Body of pancreas (tissue), 4 donors: ENCODE data around the gene MICAL2. TPM values are rescaled to one million over a fixed set of nuclear protein-coding genes. Genes with fewer than 3 reads are reported as not detected.
A peak's percentile ranks its signal among the peaks of the same experiment; 100 is the strongest.

Experiments used
- ATAC-seq: fragments of 150-250 bp; one replicate; pipeline ENCODE4 v1.9.1; 2016
- DNase-seq, 4 donors: peaks; one replicate each; pipeline ENCODE4 v3.0.0-alpha.2; 2019
- H3K27ac ChIP-seq, 4 donors: fragments of 200-600 bp; sonication (generic); 1 replicate in 3 of 4; 2 replicates in 1 of 4; pipeline versions ENCODE4 v1.5.1 to v1.6.1; 2016 to 2019; ENCODE audit warnings: mild to moderate bottlenecking in 1 of 4, mixed read lengths in 1 of 4, moderate library complexity in 1 of 4
- H3K27me3 ChIP-seq, 2 donors: fragments of 200-600 bp; sonication (generic); one replicate each; pipeline ENCODE4 v1.6.0; 2016; ENCODE audit warnings: mild to moderate bottlenecking in 1 of 2
- H3K36me3 ChIP-seq, 2 donors: fragments of 200-600 bp; sonication (generic); replicated peaks in 1 of 2; 2 replicates each; pipeline ENCODE4 v1.5.1; 2016; ENCODE audit warnings: low read depth in 2 of 2; ENCODE audit not compliant: insufficient read depth in 1 of 2
- H3K4me1 ChIP-seq: fragments of 200-600 bp; sonication (generic); one replicate; pipeline ENCODE4 v1.6.0; 2016
- H3K4me3 ChIP-seq, 2 donors: fragments of 200-600 bp; sonication (generic); 1 replicate in 1 of 2; 2 replicates in 1 of 2; pipeline ENCODE4 v1.5.1; 2016 to 2019
- H3K9me3 ChIP-seq, 3 donors: fragments of 200-600 bp; sonication (generic); 1 replicate in 2 of 3; 2 replicates in 1 of 3; pipeline ENCODE4 v1.5.1; 2016
- POLR2A ChIP-seq, 3 donors: fragments of 450-650 bp; IDR thresholded peaks; one replicate each; pipeline ENCODE4 v1.6.1; 2016; ENCODE audit warnings: antibody characterized with exemption in 3 of 3, mild to moderate bottlenecking in 2 of 3
- whole genome bisulfite sequencing, 2 donors: methylation state at CpG; one replicate each; pipeline ENCODE4 v1.1.5; 2017; 5-methylcytosine and 5-hydroxymethylcytosine counted together
- intact Hi-C: fragments of 100-400 bp; cut with DNase I; formaldehyde crosslinking; loops from one replicate; pipeline ENCODE4 v1.15.1; 2023
- total RNA-seq, 2 donors: library from RNA; depleted of rRNA; stranded (reverse); fragments of >200 nt; gene quantifications; one replicate each; pipeline ENCODE4 v1.1.0, GENCODE V29; 2016
- TF ChIP-seq, protein P1 (sequence below), 7 experiments: fragments of 450-650 bp in 4 of 7; fragments of 200-600 bp in 3 of 7; sonication (generic) in 3 of 7; IDR thresholded peaks; one replicate each; pipeline ENCODE4 v1.5.1; 2016 to 2019; ENCODE audit warnings: antibody characterized with exemption in 7 of 7

The MICAL2 gene
- total RNA-seq, 2 donors from 2014 or later, result 16.6 to 24.4 TPM

GRCh38 chr11:12274056-12274455 lies 163.7 kb downstream of the MICAL2 start:
- ATAC-seq (peak; percentile 96), DNase-seq (peak; percentile 67 to 85 (median 76))
- Histone ChIP-seq H3K4me3 (no peak overlapping the region), H3K36me3 (no peaks in the 10 kb centered on the region), H3K27me3 (no peaks in the 10 kb centered on the region), H3K9me3 (no peaks in the 10 kb centered on the region), H3K27ac (peak overlapping the region in 2 of 4 donors; percentile 10 to 56), H3K4me1 (peaks cover 24% of the 10 kb centered on the region)
- 56 to 76% methylated on average over 3 of the region's 3 CpGs for WGBS, 2 donors
- peak in 1 of 3 donors; percentile 16 for TF ChIP-seq POLR2A (IDR thresholded peaks at IDR 0.05)
- TF ChIP-seq, protein P1, sequence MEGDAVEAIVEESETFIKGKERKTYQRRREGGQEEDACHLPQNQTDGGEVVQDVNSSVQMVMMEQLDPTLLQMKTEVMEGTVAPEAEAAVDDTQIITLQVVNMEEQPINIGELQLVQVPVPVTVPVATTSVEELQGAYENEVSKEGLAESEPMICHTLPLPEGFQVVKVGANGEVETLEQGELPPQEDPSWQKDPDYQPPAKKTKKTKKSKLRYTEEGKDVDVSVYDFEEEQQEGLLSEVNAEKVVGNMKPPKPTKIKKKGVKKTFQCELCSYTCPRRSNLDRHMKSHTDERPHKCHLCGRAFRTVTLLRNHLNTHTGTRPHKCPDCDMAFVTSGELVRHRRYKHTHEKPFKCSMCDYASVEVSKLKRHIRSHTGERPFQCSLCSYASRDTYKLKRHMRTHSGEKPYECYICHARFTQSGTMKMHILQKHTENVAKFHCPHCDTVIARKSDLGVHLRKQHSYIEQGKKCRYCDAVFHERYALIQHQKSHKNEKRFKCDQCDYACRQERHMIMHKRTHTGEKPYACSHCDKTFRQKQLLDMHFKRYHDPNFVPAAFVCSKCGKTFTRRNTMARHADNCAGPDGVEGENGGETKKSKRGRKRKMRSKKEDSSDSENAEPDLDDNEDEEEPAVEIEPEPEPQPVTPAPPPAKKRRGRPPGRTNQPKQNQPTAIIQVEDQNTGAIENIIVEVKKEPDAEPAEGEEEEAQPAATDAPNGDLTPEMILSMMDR (IDR thresholded peaks at IDR 0.05), result no peak
- intact Hi-C loops, result loop anchor here (10.0 kb wide), 1 partner anchor 469 kb away; no protein-coding TSS in a partner anchor

GRCh38 chr11:12274558-12275197 lies 164.3 kb downstream of the MICAL2 start:
- WGBS, 2 donors, result 93% methylated on average over 14 of the region's 14 CpGs

DNA sequence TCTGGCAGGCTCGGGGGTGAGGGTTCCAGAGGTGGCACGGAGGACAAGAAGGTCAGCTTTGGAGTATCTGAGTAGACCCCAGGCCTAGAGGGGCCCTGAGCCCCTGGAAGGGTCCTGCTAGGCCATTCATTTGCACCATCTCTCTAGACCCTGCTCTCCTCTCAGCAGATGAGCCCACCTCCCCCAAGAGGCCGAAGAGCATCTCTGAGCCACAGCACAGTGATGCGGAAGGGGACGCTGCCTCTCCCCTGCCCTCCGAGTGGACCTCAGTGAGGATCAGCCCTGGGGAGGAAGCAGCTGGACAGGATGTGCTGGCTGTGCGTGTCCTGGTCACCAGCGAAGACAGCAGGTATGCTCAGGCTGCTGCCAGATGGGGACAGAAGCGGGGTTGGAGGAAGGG lies 165.4 kb downstream of the MICAL2 start:
- Histone ChIP-seq H3K9me3 (no peaks in the 10 kb centered on the region), H3K27me3 (no peaks in the 10 kb centered on the region), H3K4me3 (no peak overlapping the region), H3K36me3 (no peaks in the 10 kb centered on the region), H3K27ac (no peak overlapping the region), H3K4me1 (peaks cover 22% of the 10 kb centered on the region)
- TF ChIP-seq, protein P1 (IDR thresholded peaks at IDR 0.05), result no peak
- no peak for TF ChIP-seq POLR2A (IDR thresholded peaks at IDR 0.05)
- ATAC-seq, result no peak
- 92 to 98% methylated on average over 4 to 9 of the region's 9 CpGs for WGBS, 2 donors
- DNase-seq, result peak in 2 of 4 donors; percentile 7 to 10
- intact Hi-C loops, result loop anchor here (10.0 kb wide), 1 partner anchor 471 kb away; no protein-coding TSS in a partner anchor

More at GRCh38 chr11:12274558-12275197, 164.3 kb downstream of the MICAL2 start:
- H3K36me3 ChIP-seq, result no peaks in the 10 kb centered on the region
- DNase-seq (peak in 2 of 4 donors; percentile 8 to 10), ATAC-seq (no peak)
- peaks cover 22% of the 10 kb centered on the region for H3K4me1 ChIP-seq
- no peaks in the 10 kb centered on the region for H3K27me3 ChIP-seq
- no peaks in the 10 kb centered on the region for H3K9me3 ChIP-seq
- intact Hi-C loops, result loop anchor here (10.0 kb wide), 1 partner anchor 470 kb away; no protein-coding TSS in a partner anchor
- H3K4me3 ChIP-seq, result no peak overlapping the region
- TF ChIP-seq POLR2A (IDR thresholded peaks at IDR 0.05), result no peak
- TF ChIP-seq, protein P1 (IDR thresholded peaks at IDR 0.05), result no peak
- H3K27ac ChIP-seq, result peak overlapping the region in 2 of 4 donors; percentile 10 to 56

GRCh38 chr11:12276356-12276755 lies 166.0 kb downstream of the MICAL2 start:
- Histone ChIP-seq H3K27me3 (no peaks in the 10 kb centered on the region), H3K9me3 (no peaks in the 10 kb centered on the region), H3K36me3 (no peaks in the 10 kb centered on the region), H3K27ac (no peak overlapping the region), H3K4me3 (no peak overlapping the region), H3K4me1 (peaks cover 22% of the 10 kb centered on the region)
- intact Hi-C loops, result loop anchor here (10.0 kb wide), 1 partner anchor 472 kb away; no protein-coding TSS in a partner anchor
- ATAC-seq (no peak), DNase-seq (peak in 2 of 4 donors; percentile 6 to 8)
- WGBS, 2 donors, result 89 to 92% methylated on average over 6 of the region's 6 CpGs
- TF ChIP-seq POLR2A (IDR thresholded peaks at IDR 0.05), result no peak
- TF ChIP-seq, protein P1 (IDR thresholded peaks at IDR 0.05), result no peak
